ENCODE results near the gene TDRD10. TPM values are rescaled to one million over a fixed set of nuclear protein-coding genes. Genes with fewer than 3 reads are reported as not detected.

The TDRD10 gene, protein sequence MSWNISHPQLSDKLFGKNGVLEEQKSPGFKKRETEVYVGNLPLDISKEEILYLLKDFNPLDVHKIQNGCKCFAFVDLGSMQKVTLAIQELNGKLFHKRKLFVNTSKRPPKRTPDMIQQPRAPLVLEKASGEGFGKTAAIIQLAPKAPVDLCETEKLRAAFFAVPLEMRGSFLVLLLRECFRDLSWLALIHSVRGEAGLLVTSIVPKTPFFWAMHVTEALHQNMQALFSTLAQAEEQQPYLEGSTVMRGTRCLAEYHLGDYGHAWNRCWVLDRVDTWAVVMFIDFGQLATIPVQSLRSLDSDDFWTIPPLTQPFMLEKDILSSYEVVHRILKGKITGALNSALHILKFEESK
- total RNA-seq (1 to 10 TPM in 3 of 4 donors, under 1 TPM in 1; 0.68 to 3.9 (median 1.8) TPM), polyA plus RNA-seq (1 to 10 TPM in 2 of 3 donors, under 1 TPM in 1; 0.46 to 2.0 (median 1.8) TPM)

- TF ChIP-seq POLR2AphosphoS5 (IDR thresholded peaks at IDR 0.05) (peak in 1 of 4 donors; percentile 25), POLR2A (IDR thresholded peaks at IDR 0.05) (no peak), EP300 (IDR thresholded peaks at IDR 0.05) (no peak)
- TF ChIP-seq, protein P1, sequence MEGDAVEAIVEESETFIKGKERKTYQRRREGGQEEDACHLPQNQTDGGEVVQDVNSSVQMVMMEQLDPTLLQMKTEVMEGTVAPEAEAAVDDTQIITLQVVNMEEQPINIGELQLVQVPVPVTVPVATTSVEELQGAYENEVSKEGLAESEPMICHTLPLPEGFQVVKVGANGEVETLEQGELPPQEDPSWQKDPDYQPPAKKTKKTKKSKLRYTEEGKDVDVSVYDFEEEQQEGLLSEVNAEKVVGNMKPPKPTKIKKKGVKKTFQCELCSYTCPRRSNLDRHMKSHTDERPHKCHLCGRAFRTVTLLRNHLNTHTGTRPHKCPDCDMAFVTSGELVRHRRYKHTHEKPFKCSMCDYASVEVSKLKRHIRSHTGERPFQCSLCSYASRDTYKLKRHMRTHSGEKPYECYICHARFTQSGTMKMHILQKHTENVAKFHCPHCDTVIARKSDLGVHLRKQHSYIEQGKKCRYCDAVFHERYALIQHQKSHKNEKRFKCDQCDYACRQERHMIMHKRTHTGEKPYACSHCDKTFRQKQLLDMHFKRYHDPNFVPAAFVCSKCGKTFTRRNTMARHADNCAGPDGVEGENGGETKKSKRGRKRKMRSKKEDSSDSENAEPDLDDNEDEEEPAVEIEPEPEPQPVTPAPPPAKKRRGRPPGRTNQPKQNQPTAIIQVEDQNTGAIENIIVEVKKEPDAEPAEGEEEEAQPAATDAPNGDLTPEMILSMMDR (IDR thresholded peaks at IDR 0.05), result no peak
- 2 to 5% methylated on average over 90 of the region's 90 CpGs for WGBS, 2 donors
- H3K27ac ChIP-seq, result peak within 1 kb of the TSS; percentile 40 to 72 (median 53)
- intact Hi-C loops (cut with DNase I), result no loop called here
- H3K4me1 ChIP-seq, result peaks cover 0 to 21% (median 16%) of the 10 kb centered on the region in 4 donors
- H3K36me3 ChIP-seq, result no peaks in the 10 kb centered on the region
- peaks cover 0 to 4% (median 0%) of the 10 kb centered on the region in 4 donors for H3K9me3 ChIP-seq
- peak within 1 kb of the TSS; percentile 28 to 52 (median 46) for H3K4me3 ChIP-seq
- no peak for DNase-seq
- H3K27me3 ChIP-seq, result peaks cover 32 to 77% (median 42%) of the 10 kb centered on the region in 3 donors
Measured at GRCh38 chr1:154502066-154502743, at the start of gene TDRD10, which contains the start of gene SHE. TSS of gene TDRD10 (plus strand) at chr1:154502219. CDS start at chr1:154506904, 4,685 bp downstream. TSS of gene SHE (minus strand) at chr1:154502412. CDS start at chr1:154502026, 386 bp downstream.

GRCh38 chr1:154453161-154453560 lies 48.9 kb upstream of the TDRD10 start:
- no peak for TF ChIP-seq POLR2A (IDR thresholded peaks at IDR 0.05)
- TF ChIP-seq, protein P1 (IDR thresholded peaks at IDR 0.05), result no peak
- H3K27ac ChIP-seq, result peak overlapping the region in 2 of 4 donors; percentile 6 to 47
- 93 to 95% methylated on average over 5 of the region's 5 CpGs for WGBS, 2 donors
- intact Hi-C loops (cut with DNase I), result no loop called here
- peaks cover 0 to 10% (median 8%) of the 10 kb centered on the region in 4 donors for H3K4me1 ChIP-seq
- H3K27me3 ChIP-seq, result no peaks in the 10 kb centered on the region
- no peaks in the 10 kb centered on the region for H3K9me3 ChIP-seq
- peaks cover 17 to 97% (median 61%) of the 10 kb centered on the region in 4 donors for H3K36me3 ChIP-seq
- H3K4me3 ChIP-seq, result no peak overlapping the region
- no peak for DNase-seq

GRCh38 chr1:154453574-154454352 lies 48.3 kb upstream of the TDRD10 start:
- DNase-seq, result no peak
- TF ChIP-seq EP300 (IDR thresholded peaks at IDR 0.05) (no peak), POLR2A (IDR thresholded peaks at IDR 0.05) (no peak), POLR2AphosphoS5 (IDR thresholded peaks at IDR 0.05) (no peak)
- TF ChIP-seq, protein P1 (IDR thresholded peaks at IDR 0.05), result no peak
- Histone ChIP-seq H3K4me3 (no peak overlapping the region), H3K36me3 (peaks cover 12 to 97% (median 58%) of the 10 kb centered on the region in 4 donors), H3K4me1 (peaks cover 0 to 10% (median 8%) of the 10 kb centered on the region in 4 donors), H3K27me3 (no peaks in the 10 kb centered on the region), H3K9me3 (no peaks in the 10 kb centered on the region), H3K27ac (peak overlapping the region in 2 of 4 donors; percentile 6 to 47)
- 65 to 72% methylated on average over 5 of the region's 5 CpGs for WGBS, 2 donors
- intact Hi-C loops (cut with DNase I), result no loop called here

- intact Hi-C loops (cut with DNase I), result no loop called here
- no peak for DNase-seq
- H3K36me3 ChIP-seq, result peaks cover 9 to 99% (median 55%) of the 10 kb centered on the region in 4 donors
- peaks cover 0 to 13% (median 8%) of the 10 kb centered on the region in 4 donors for H3K4me1 ChIP-seq
- 84 to 93% methylated on average over 5 of the region's 5 CpGs for WGBS, 2 donors
- no peak overlapping the region for H3K27ac ChIP-seq
- H3K27me3 ChIP-seq, result no peaks in the 10 kb centered on the region
- H3K9me3 ChIP-seq, result no peaks in the 10 kb centered on the region
- no peak overlapping the region for H3K4me3 ChIP-seq
- TF ChIP-seq, protein P1 (IDR thresholded peaks at IDR 0.05), result no peak
- no peak for TF ChIP-seq POLR2A (IDR thresholded peaks at IDR 0.05)
- no peak for TF ChIP-seq EP300 (IDR thresholded peaks at IDR 0.05)
- no peak for TF ChIP-seq POLR2AphosphoS5 (IDR thresholded peaks at IDR 0.05)
Measured at GRCh38 chr1:154454386-154455120, 47.5 kb upstream of the TDRD10 start.
